HG03045 (cell line): Measurements from ENCODE around the gene BRSK2.

ENCODE experiments used
- ATAC-seq: cut with Tn5 transposase; IDR thresholded peaks from one replicate; pipeline ENCODE4 v1.9.1; 2021; ENCODE audit warnings: mild to moderate bottlenecking, moderate library complexity; ENCODE audit not compliant: unreplicated experiment

The BRSK2 gene

GRCh38 chr11:1373536-1374214 lies 16.1 kb upstream of the BRSK2 start:
- ATAC-seq: no peak

- ATAC-seq: no peak
Measured at GRCh38 chr11:1375161-1375954, 14.4 kb upstream of the BRSK2 start.

- no peak for ATAC-seq
Measured at GRCh38 chr11:1375955-1376258, 13.8 kb upstream of the BRSK2 start.

GRCh38 chr11:1377231-1377780 lies 12.4 kb upstream of the BRSK2 start:
- ATAC-seq: no peak

GRCh38 chr11:1381793-1382425 lies 7.8 kb upstream of the BRSK2 start:
- ATAC-seq: no peak

- no peak for ATAC-seq
Measured at GRCh38 chr11:1382429-1382828, 7.3 kb upstream of the BRSK2 start.

GRCh38 chr11:1382831-1383607 lies 6.7 kb upstream of the BRSK2 start:
- peak; percentile 67 for ATAC-seq

- ATAC-seq: no peak
Measured at GRCh38 chr11:1384199-1384970, 5.3 kb upstream of the BRSK2 start.

GRCh38 chr11:1387521-1387920 lies 2.2 kb upstream of the BRSK2 start:
- ATAC-seq: no peak

- no peak for ATAC-seq
Measured at GRCh38 chr11:1387961-1388762, 1.6 kb upstream of the BRSK2 start.

GRCh38 chr11:1388763-1389102 lies 1.0 kb upstream of the BRSK2 start:
- ATAC-seq: no peak

GRCh38 chr11:1389103-1389931 lies 417 bp upstream of the BRSK2 start:
- ATAC-seq: peak; percentile 87

GRCh38 chr11:1390569-1391164 lies 933 bp downstream of the BRSK2 start:
- ATAC-seq: no peak

GRCh38 chr11:1391165-1392075 lies 1.7 kb downstream of the BRSK2 start:
- ATAC-seq: no peak

- ATAC-seq: no peak
Measured at GRCh38 chr11:1392111-1392510, 2.4 kb downstream of the BRSK2 start.

- ATAC-seq: no peak
Measured at GRCh38 chr11:1392561-1392960, 2.8 kb downstream of the BRSK2 start.

- no peak for ATAC-seq
Measured at GRCh38 chr11:1393038-1393710, 3.4 kb downstream of the BRSK2 start.
